K562 (cell line): Measurements from ENCODE around the gene AMOTL1.

Source experiments
- BCOR ChIP-seq: fragments of 450-650 bp; IDR thresholded peaks from 2 replicates; pipeline ENCODE4 v1.6.1; 2016
- NELFE ChIP-seq: IDR thresholded peaks from 2 replicates; pipeline ENCODE4 v1.6.1; 2011; ENCODE audit warnings: mild to moderate bottlenecking; ENCODE audit not compliant: insufficient read depth, insufficient read length

- TF ChIP-seq NELFE (no peak), BCOR (no peak)
Measured at GRCh38 chr11:94740083-94741021, 27.8 kb upstream of the AMOTL1 start.
